Measurements from ENCODE around the gene TESK2. TPM values are rescaled to one million over a fixed set of nuclear protein-coding genes. Genes with fewer than 3 reads are reported as not detected.
"Not testable (repeated sequence)": the region's sequence is repeated elsewhere in the genome, so short reads cannot be mapped to it uniquely, and the experiment has no call there.

TESK2 gene
- total RNA-seq, 1 donor from 2014 or later = 6.0 TPM

DNA sequence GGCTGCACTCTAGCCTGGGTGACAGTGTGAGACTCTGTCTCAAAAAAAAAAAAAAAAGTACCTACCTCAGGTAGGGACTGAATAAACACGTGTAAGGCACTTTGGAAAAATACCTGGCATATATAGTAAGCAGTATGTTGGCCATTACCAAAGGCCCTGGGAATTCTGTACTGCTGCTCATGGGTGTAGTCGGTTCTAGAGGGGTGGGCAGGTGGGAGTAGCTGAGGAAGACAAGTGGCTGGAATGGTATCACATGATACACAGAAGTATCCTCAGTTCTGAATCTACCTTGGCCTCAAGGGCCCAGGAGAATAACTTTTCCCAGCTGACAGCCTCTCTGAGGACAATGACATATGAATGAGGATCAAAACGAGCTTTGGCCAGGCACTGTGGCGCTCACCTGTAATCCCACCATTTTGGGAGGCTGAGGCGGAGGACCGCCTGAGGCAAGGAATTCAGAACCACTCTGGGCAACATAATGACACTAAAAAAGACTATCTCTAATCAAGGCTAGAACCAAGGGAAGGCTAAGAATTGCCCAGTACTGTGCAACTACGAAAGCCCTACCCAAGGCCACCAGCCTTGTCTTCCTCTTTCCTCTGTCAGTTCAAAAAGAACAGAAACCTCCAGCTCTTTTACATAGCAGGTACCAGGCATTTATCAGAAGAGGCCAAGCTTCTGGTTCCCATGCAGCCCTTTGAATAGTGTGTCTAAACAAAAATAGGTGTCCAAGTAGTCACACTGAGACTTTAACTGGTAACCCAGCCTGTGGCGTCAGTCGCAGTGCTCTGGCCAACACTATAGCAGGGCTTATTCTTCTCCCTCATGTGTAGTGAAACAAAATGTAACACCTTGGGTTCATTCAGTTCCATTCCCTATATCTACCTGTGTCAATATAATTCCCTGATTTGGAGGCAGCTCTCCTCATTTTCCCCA lies 19.3 kb upstream of the TESK2 start:
- no peak for DNase-seq (ENCODE audit: low spot score)

DNA sequence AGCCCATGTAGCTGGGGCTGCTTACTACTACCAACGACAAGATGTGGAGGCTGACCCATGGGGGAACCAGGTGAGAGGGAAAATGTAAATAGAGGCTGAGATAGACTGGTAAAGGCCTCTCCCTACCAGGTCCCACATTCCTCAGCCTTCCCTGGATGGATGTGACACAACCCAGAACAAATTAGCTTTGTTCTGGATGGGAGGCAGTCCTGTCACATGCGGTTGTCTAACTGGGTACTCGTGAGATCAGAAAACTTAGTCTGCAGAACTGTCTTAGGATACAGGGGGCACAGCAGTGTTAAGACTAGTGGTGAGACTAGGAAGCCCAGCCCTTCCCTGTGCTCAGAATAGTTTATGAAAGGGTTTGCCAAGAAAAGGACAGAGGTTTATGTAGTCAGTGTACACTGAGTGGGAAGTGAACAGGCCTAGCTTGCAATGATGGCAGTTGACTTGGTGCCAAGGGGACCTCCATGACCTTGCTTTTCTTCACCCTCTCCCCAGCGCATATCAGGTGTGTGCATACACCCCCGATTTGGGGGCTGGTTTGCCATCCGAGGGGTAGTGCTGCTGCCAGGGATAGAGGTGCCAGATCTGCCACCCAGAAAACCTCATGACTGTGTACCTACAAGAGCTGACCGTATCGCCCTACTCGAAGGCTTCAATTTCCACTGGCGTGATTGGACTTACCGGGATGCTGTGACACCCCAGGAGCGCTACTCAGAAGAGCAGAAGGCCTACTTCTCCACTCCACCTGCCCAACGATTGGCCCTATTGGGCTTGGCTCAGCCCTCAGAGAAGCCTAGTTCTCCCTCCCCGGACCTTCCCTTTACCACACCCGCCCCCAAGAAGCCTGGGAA lies 17.6 kb upstream of the TESK2 start:
- DNase-seq (ENCODE audit: low spot score) = no peak

DNA sequence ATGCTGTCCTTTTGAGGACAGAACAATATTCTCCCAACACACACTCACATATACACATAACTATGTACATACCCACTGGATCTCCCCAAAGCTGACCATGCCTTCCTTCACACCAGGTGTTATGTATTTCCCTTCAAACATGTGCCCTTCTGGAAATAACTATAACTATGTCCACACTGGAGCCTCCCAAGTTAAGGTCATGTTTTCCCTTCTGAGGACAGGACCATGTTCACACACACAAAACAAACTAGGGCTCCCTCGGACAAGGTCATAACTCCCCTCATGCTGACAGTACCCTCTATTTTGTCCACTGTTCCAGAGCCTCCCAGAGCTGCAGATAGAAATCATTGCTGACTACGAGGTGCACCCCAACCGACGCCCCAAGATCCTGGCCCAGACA lies 16.9 kb upstream of the TESK2 start:
- no peak for DNase-seq (ENCODE audit: low spot score)

- DNase-seq (ENCODE audit: low spot score) = no peak
Measured at GRCh38 chr1:45507195-45507594, 16.2 kb upstream of the TESK2 start.

DNA sequence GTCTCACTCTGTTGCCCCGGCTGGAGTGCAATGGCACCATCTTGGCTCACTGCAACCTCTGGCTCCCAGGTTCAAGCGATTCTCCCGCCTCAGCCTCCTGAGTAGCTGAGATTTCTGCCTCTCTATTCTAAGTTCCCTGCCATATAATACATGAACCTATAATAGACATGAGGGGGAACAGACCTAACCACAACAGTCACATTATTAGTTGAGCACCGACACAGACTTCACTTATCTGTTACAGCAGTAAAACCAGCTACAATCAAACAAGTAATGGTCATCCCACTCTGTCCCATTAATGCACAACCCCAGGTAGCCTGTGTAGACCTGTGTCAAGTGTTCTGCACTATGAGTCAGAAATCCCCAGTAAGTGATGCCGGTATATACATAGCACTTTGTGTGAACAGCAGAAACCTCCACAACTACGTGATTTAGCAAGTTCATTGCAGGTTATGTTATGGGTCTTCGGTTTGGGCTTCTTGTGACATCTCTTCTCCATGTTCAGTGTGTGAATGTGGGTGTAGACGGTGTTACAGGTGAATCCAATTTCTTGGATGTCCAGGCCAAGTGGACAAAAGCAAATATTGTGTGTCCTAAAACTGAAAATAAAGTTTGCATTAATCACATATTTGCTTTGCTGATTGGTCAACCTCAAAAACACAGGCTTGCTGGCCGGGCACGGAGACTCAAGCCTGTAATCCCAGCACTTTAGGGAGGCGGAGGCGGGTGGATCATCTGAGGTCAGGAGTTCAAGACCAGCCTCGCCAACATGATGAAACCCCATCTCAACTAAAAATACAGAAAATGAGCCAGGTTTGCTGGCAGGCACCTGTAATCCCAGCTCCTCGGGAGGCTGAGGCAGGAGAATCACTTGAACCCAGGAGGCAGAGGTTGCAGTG lies 12.7 kb upstream of the TESK2 start:
- no peak for DNase-seq (ENCODE audit: low spot score)

GRCh38 chr1:45501505-45501859 lies 10.5 kb upstream of the TESK2 start:
- no peak for DNase-seq (ENCODE audit: low spot score)

GRCh38 chr1:45499415-45499769 lies 8.4 kb upstream of the TESK2 start:
- no peak for DNase-seq (ENCODE audit: low spot score)

- no peak for DNase-seq (ENCODE audit: low spot score)
Measured at GRCh38 chr1:45498279-45498678, 7.3 kb upstream of the TESK2 start.

DNA sequence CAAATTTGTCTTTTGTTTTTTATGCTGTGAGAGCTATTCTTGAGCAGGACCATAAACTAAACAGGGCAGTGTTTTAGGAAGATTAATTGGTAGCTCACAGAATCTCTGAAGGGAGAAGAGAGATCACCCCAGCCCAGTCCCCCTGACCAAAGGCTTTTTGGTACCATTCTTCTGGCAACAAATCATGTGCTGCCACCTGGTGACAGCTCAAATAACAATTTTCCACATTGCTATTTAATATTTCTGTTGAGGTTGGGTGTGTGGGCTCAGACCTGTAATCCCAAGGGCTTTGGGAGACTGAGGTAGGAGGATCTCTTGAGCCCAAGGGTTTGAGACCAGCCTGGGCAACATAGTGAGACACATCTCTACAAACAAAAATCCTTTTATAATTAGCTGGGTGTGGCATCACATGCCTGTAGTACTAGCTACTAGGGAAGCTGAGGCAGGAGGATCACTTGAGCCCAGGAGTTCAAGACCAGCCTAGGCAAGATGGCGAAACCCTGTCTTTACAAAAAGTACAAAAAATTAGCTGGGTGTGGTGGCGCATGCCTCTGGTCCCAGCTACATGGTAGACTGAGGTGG lies 2.2 kb upstream of the TESK2 start:
- peak; percentile 65 for DNase-seq (ENCODE audit: low spot score)

GRCh38 chr1:45492691-45493090 lies 1.7 kb upstream of the TESK2 start:
- no peak for DNase-seq (ENCODE audit: low spot score)

DNA sequence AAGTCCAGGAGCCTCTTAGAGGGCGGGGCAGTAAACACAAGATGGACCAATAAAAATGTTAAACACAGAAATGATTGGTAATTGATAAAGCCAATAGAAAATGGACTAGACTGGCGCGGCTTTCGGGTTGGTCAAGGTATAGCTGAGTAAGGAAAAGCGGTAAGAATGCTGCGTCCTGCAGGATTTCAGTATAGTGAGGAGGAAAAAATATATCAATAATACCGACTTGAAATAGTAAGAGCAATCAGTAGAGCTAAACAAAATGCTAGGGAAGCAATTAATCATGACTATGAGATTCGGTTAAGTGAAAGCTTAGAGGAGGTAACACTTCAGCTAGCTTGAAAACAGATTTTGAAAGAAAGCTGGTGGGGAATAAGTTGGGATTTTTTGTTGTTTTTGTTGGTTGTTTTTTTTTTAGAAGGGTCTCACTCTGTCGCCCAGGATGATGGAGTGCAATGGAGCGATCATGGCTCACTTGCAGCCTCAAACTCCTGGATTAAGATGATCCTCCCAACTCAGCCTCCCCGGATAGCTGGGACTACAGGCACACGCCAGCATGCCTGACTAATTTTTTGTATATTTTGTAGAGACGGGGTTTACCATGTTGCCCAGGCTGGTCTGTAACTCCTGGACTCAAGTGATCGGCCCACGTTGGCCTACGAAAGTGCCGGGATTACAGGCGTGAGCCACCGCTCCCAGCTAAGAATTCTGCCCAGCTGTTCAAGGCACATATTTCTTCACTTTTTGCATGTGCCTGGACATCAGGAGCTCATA lies 711 bp upstream of the TESK2 start:
- no peak for DNase-seq (ENCODE audit: low spot score)

DNA sequence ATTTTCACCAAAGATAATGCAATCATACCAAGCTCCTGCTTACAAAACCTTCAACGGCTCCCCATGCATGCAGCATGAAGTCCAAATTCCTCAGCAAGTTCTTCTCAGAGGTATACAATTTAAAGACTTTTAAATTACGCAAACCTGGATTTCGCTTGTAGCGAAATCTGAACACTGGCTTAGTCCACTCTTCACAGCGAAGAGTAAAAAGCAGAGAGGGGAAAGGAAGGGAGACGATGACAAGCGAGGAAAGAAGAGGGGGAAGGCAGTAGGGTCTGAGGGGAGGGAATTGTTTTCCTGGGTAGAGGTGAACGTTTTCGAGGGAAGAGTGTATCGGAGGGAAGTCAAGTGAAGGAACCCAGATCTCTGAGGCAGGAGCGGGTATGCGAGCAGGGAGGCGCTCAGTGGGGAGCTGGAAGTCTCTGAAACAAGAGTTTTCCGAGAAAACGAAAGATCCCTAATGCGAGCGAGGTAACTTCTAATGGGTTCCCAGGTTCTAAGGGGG lies 790 bp downstream of the TESK2 start:
- DNase-seq (ENCODE audit: low spot score) = no peak

DNA sequence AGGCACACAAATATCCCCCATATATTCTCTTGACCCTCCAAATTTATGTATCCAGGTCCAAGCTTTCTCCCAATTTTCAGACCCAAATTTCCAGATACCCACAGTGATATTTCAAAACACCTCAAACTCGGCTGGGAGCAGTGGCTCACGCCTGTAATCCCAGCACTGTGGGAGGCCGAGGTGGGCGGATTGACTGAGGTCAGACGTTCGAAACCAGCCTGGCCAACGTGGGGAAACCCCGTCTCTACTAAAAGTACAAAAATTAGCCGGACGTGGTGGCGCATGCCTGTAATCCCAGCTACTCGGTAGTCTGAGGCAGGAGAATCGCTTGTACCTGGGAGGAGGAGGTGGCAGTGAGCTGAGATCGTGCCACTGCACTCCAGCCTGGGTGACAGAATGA lies 1.6 kb downstream of the TESK2 start:
- not testable (repeated sequence) for DNase-seq (ENCODE audit: low spot score)

- no peak for DNase-seq (ENCODE audit: low spot score)
Measured at GRCh38 chr1:45488666-45489377, 2.1 kb downstream of the TESK2 start.

DNA sequence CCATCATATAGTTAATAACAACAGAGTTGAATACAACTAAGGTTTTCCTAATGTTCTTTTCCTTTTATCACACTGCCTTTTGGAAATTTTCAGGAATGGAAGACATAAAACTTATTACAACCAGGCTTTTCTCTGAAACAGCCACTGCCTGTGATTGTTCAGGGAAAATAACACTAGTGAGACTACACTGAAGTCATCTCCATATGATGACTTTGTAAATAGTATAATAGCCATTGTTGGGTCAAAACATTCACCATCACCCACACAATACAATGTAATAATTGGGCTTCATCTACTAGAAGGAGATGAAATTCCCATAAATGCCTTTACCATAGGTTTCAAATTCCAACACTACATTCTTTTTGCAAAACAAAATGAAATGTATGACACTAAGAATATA lies 5.0 kb downstream of the TESK2 start:
- no peak for DNase-seq (ENCODE audit: low spot score)

GRCh38 chr1:45479039-45479748 lies 11.8 kb downstream of the TESK2 start:
- no peak for DNase-seq (ENCODE audit: low spot score)

GRCh38 chr1:45478121-45478814 lies 12.7 kb downstream of the TESK2 start:
- DNase-seq (ENCODE audit: low spot score) = no peak

- no peak for DNase-seq (ENCODE audit: low spot score)
Measured at GRCh38 chr1:45477646-45478045, 13.3 kb downstream of the TESK2 start.

DNA sequence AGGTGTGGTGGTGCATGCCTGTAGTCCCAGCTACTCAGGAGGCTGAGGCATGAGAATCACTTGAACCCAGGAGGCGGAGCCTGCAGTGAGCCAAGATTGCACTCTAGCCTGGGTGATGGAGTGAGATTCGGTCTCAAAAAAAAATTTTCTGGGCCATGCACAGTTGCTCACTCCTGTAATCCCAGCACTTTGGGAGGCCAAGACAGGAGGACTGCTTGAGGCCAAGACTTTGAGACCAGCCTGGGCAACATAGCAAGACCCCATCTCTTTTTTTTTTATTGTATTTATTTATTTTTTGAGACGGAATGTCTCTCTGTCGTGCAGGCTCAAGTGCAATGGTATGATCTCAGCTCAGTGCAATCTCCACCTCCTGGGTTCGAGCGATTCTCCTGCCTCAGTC lies 16.8 kb downstream of the TESK2 start:
- DNase-seq (ENCODE audit: low spot score) = not testable (repeated sequence)
